CD14-positive monocyte (primary cell): Measurements from ENCODE around the gene ONECUT3. TPM values are rescaled to one million over a fixed set of nuclear protein-coding genes. Genes with fewer than 3 reads are reported as not detected.
A peak's percentile ranks its signal among the peaks of the same experiment; 100 is the strongest.

Experiments
- DNase-seq, 3 donors: peaks; one replicate each; pipeline ENCODE4 v3.0.0-alpha.2; 2011 to 2022
- H2AFZ ChIP-seq: 2 replicates; pipeline ENCODE4 v1.6.0; 2012; ENCODE audit warnings: mild to moderate bottlenecking, low read depth, low read length, inconsistent platforms; ENCODE audit not compliant: insufficient read depth, poor library complexity, severe bottlenecking
- H3K27ac ChIP-seq, 2 donors: 1 replicate in 1 of 2; 2 replicates in 1 of 2; pipeline ENCODE4 v1.5.1; 2012 to 2013; ENCODE audit warnings: low read length in 2 of 2, control low read depth in 1 of 2, inconsistent platforms in 1 of 2, low read depth in 1 of 2, mild to moderate bottlenecking in 1 of 2
- H3K27me3 ChIP-seq, 2 donors: one replicate each; pipeline versions ENCODE4 v1.6.0 to v1.6.1; 2011 to 2013; ENCODE audit warnings: low read length in 2 of 2; ENCODE audit not compliant: control insufficient read depth in 2 of 2, insufficient read depth in 2 of 2
- H3K36me3 ChIP-seq, 2 donors: replicated peaks in 1 of 2; 1 replicate in 1 of 2; 2 replicates in 1 of 2; pipeline versions ENCODE4 v1.5.1 to v1.6.1; 2012 to 2013; ENCODE audit warnings: low read length in 2 of 2, control low read depth in 1 of 2, inconsistent platforms in 1 of 2, mild to moderate bottlenecking in 1 of 2; ENCODE audit not compliant: insufficient read depth in 2 of 2, control insufficient read depth in 1 of 2
- H3K4me1 ChIP-seq, 2 donors: 1 replicate in 1 of 2; 2 replicates in 1 of 2; pipeline versions ENCODE4 v1.5.1 to v1.6.1; 2012 to 2013; ENCODE audit warnings: low read length in 2 of 2, control low read depth in 1 of 2, inconsistent platforms in 1 of 2, mild to moderate bottlenecking in 1 of 2, moderate library complexity in 1 of 2; ENCODE audit not compliant: insufficient read depth in 2 of 2, control insufficient read depth in 1 of 2
- H3K4me2 ChIP-seq: replicated peaks from 2 replicates; pipeline ENCODE3; 2012; ENCODE audit warnings: low read length, moderate library complexity, mild to moderate bottlenecking; ENCODE audit not compliant: poor library complexity, severe bottlenecking; ENCODE audit errors: extremely low read depth
- H3K4me3 ChIP-seq, 3 experiments: fragments of 200-600 bp in 1 of 3; sonication (generic) in 1 of 3; replicated peaks in 1 of 3; 1 replicate in 2 of 3; 2 replicates in 1 of 3; pipeline ENCODE4 v1.5.1; 2011 to 2013; ENCODE audit warnings: low read length in 3 of 3, mild to moderate bottlenecking in 3 of 3, control low read depth in 2 of 3, low read depth in 2 of 3, inconsistent platforms in 1 of 3, moderate library complexity in 1 of 3
- H3K79me2 ChIP-seq: 2 replicates; pipeline ENCODE4 v1.6.0; 2012; ENCODE audit warnings: mild to moderate bottlenecking, control low read depth, inconsistent platforms, low read length, moderate library complexity; ENCODE audit not compliant: insufficient read depth
- H3K9ac ChIP-seq: 2 replicates; pipeline ENCODE4 v1.6.0; 2017; ENCODE audit warnings: low read length, mild to moderate bottlenecking; ENCODE audit not compliant: insufficient read depth, poor library complexity, severe bottlenecking
- H3K9me3 ChIP-seq, 2 donors: replicated peaks in 1 of 2; 1 replicate in 1 of 2; 2 replicates in 1 of 2; pipeline versions ENCODE4 v1.5.1 to v1.6.1; 2012 to 2013; ENCODE audit warnings: low read length in 2 of 2, control low read depth in 1 of 2; ENCODE audit not compliant: control insufficient read depth in 1 of 2, insufficient read depth in 1 of 2
- H4K20me1 ChIP-seq: 2 replicates; pipeline ENCODE4 v1.6.0; 2012; ENCODE audit warnings: mild to moderate bottlenecking, low read length, control low read depth, moderate library complexity; ENCODE audit not compliant: insufficient read depth
- H3K27ac Mint-ChIP-seq, 7 donors: one replicate each; pipeline ENCODE4 v1.8.0; 2020; ENCODE audit warnings: mild to moderate bottlenecking in 7 of 7, mixed read lengths in 7 of 7, moderate library complexity in 6 of 7, inconsistent platforms in 2 of 7
- H3K27me3 Mint-ChIP-seq, 3 donors: one replicate each; pipeline ENCODE4 v1.8.0; 2021 to 2022; ENCODE audit warnings: low read depth in 3 of 3, mild to moderate bottlenecking in 3 of 3, mixed read lengths in 3 of 3, moderate library complexity in 3 of 3, inconsistent platforms in 1 of 3
- H3K36me3 Mint-ChIP-seq, 2 donors: one replicate each; pipeline ENCODE4 v1.8.0; 2020; ENCODE audit warnings: mixed read lengths in 2 of 2, inconsistent platforms in 1 of 2, mild to moderate bottlenecking in 1 of 2
- H3K4me1 Mint-ChIP-seq: one replicate; pipeline ENCODE4 v1.8.0; 2020; ENCODE audit warnings: mild to moderate bottlenecking, mixed read lengths
- H3K4me3 Mint-ChIP-seq, 2 donors: one replicate each; pipeline ENCODE4 v1.8.0; 2020; ENCODE audit warnings: mild to moderate bottlenecking in 2 of 2, mixed read lengths in 2 of 2, moderate library complexity in 1 of 2
- H3K9me3 Mint-ChIP-seq, 7 donors: one replicate each; pipeline ENCODE4 v1.8.0; 2020 to 2022; ENCODE audit warnings: mixed read lengths in 7 of 7, mild to moderate bottlenecking in 6 of 7, moderate library complexity in 6 of 7, inconsistent platforms in 2 of 7
- WGBS: methylation state at CpG from one replicate; pipeline ENCODE4 v1.1.5; 2013; ENCODE audit warnings: missing lambda C conversion rate; ENCODE audit not compliant: insufficient coverage; 5-methylcytosine and 5-hydroxymethylcytosine counted together
- intact Hi-C, 2 donors: fragments of 100-400 bp; cut with micrococcal nuclease; formaldehyde crosslinking; loops; one replicate each; pipeline versions ENCODE4 v1.15.0 to v1.15.1; 2023
- polyA plus RNA-seq, 3 donors: library from polyadenylated mRNA; depleted of rRNA in 1 of 3; unstranded in 2 of 3; stranded (reverse) in 1 of 3; fragments of 300-500 nt in 2 of 3; fragments of >200 nt in 1 of 3; fragmentation: Illumina TruSeq in 2 of 3; gene quantifications; 1 replicate in 2 of 3; 2 replicates in 1 of 3; pipeline ENCODE4 v1.2.3, GENCODE V29; 2012 to 2021
- TF ChIP-seq, protein P1 (sequence below): fragments of 200-600 bp; IDR thresholded peaks from one replicate; pipeline ENCODE4 v1.8.0; 2022; ENCODE audit warnings: antibody characterized with exemption, mild to moderate bottlenecking

ONECUT3 gene
- polyA plus RNA-seq, 3 donors: not detected

GRCh38 chr19:1725100-1726064 is 27.9 kb upstream of the ONECUT3 start:
- intact Hi-C loops: no loop called here
- H3K9ac ChIP-seq: peak overlapping the region; percentile 27
- no peaks in the 10 kb centered on the region for H3K36me3 ChIP-seq
- no peak overlapping the region for H3K27ac ChIP-seq
- peaks cover 15 to 54% of the 10 kb centered on the region in 2 donors for H3K27me3 ChIP-seq
- DNase-seq: peak in 1 of 3 donors; percentile 26
- peak overlapping the region in 1 of 3 experiments; percentile 40 for H3K4me3 ChIP-seq
- Mint-ChIP-seq H3K4me3 (peak overlapping the region in 1 of 2 donors; percentile 85), H3K27ac (no peak overlapping the region), H3K36me3 (peaks cover 0 to 4% of the 10 kb centered on the region in 2 donors), H3K27me3 (peaks cover 53 to 77% (median 76%) of the 10 kb centered on the region in 3 donors), H3K9me3 (peaks cover 0 to 14% (median 6%) of the 10 kb centered on the region in 7 donors), H3K4me1 (peaks cover 2% of the 10 kb centered on the region)
- peaks cover 0 to 14% of the 10 kb centered on the region in 2 donors for H3K9me3 ChIP-seq
- H3K4me2 ChIP-seq: peak overlapping the region; percentile 57
- H4K20me1 ChIP-seq: no peaks in the 10 kb centered on the region
- TF ChIP-seq, protein P1, sequence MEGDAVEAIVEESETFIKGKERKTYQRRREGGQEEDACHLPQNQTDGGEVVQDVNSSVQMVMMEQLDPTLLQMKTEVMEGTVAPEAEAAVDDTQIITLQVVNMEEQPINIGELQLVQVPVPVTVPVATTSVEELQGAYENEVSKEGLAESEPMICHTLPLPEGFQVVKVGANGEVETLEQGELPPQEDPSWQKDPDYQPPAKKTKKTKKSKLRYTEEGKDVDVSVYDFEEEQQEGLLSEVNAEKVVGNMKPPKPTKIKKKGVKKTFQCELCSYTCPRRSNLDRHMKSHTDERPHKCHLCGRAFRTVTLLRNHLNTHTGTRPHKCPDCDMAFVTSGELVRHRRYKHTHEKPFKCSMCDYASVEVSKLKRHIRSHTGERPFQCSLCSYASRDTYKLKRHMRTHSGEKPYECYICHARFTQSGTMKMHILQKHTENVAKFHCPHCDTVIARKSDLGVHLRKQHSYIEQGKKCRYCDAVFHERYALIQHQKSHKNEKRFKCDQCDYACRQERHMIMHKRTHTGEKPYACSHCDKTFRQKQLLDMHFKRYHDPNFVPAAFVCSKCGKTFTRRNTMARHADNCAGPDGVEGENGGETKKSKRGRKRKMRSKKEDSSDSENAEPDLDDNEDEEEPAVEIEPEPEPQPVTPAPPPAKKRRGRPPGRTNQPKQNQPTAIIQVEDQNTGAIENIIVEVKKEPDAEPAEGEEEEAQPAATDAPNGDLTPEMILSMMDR: no peak
- H3K4me1 ChIP-seq: no peaks in the 10 kb centered on the region
- H2AFZ ChIP-seq: peak overlapping the region; percentile 50
- no peaks in the 10 kb centered on the region for H3K79me2 ChIP-seq
- WGBS: 7% methylated on average over 86 of the region's 90 CpGs

DNA sequence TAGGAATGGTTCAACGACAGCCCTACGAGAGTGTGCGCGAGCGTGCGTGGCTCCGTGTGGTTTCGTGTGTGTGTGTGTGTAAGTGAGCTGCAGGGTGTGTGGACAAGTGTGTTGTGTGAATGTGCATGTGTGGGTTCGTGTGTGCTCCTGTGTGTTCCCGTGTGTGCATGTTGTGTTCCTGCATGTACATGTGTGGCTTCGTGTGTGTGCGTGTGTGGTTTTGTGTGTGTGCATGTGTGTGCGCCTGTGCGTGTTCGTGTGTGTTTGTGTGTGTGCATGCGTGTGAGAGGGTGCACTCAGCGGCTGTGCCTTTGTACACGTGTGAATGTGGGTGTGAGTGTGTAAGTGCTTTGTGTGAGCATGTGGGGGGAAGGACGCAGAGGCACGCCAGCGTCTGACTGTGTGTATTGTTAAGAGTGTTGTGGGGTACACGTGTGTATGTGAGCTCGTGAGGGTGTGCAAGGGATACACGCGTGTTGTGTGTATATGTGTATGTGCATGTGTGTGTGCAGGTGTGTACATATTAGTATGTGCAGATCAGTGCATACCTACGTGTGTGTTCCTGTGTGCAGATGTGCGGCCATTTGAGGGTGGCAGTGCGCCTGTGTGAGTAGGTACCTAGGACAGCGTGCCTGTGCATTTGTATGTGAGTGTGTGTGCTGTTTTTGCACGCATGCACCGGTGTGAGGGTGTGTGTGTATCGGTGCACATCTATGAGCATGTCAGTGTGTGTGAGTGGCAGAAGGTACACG is 24.3 kb upstream of the ONECUT3 start:
- H3K27ac ChIP-seq: no peak overlapping the region
- no peaks in the 10 kb centered on the region for H3K36me3 ChIP-seq
- H3K4me3 ChIP-seq: no peak overlapping the region
- H3K27me3 ChIP-seq: peaks cover 15 to 58% of the 10 kb centered on the region in 2 donors
- DNase-seq: no peak
- peak overlapping the region in 1 of 2 donors; percentile 74 for H3K4me3 Mint-ChIP-seq
- whole genome bisulfite sequencing: 94% methylated on average over 33 of the region's 33 CpGs
- no peak overlapping the region for H3K4me2 ChIP-seq
- H3K9me3 Mint-ChIP-seq: peaks cover 0 to 16% (median 5%) of the 10 kb centered on the region in 7 donors
- no peaks in the 10 kb centered on the region for H4K20me1 ChIP-seq
- H3K36me3 Mint-ChIP-seq: peaks cover 0 to 4% of the 10 kb centered on the region in 2 donors
- H3K27me3 Mint-ChIP-seq: peaks cover 42 to 79% (median 64%) of the 10 kb centered on the region in 3 donors
- intact Hi-C loops: no loop called here
- no peak overlapping the region for H3K27ac Mint-ChIP-seq
- no peaks in the 10 kb centered on the region for H3K79me2 ChIP-seq
- H3K4me1 Mint-ChIP-seq: peaks cover 2% of the 10 kb centered on the region
- H3K9ac ChIP-seq: no peak overlapping the region
- no peaks in the 10 kb centered on the region for H3K4me1 ChIP-seq
- no peak overlapping the region for H2AFZ ChIP-seq
- TF ChIP-seq, protein P1: no peak
- peaks cover 0 to 14% of the 10 kb centered on the region in 2 donors for H3K9me3 ChIP-seq
